Ishikawa (cell line): Measurements from ENCODE around the gene NLGN1.

Source experiments
- CEBPB ChIP-seq: IDR thresholded peaks from 2 replicates; pipeline ENCODE4 v1.6.1; 2012
- CREB1 ChIP-seq: IDR thresholded peaks from 2 replicates; pipeline ENCODE4 v1.6.1; 2012; ENCODE audit warnings: low read depth
- EGR1 ChIP-seq: IDR thresholded peaks from 2 replicates; pipeline ENCODE4 v1.6.1; 2012
- EP300 ChIP-seq: IDR thresholded peaks from 2 replicates; pipeline ENCODE4 v1.6.1; 2012; ENCODE audit warnings: borderline replicate concordance
- FOXM1 ChIP-seq: IDR thresholded peaks from 2 replicates; pipeline ENCODE4 v1.6.1; 2012; ENCODE audit warnings: low read depth, borderline replicate concordance
- MAX ChIP-seq: IDR thresholded peaks from 2 replicates; pipeline ENCODE4 v1.6.1; 2012
- NFIC ChIP-seq: IDR thresholded peaks from 2 replicates; pipeline ENCODE4 v1.6.1; 2012
- RAD21 ChIP-seq: IDR thresholded peaks from 2 replicates; pipeline ENCODE4 v1.6.1; 2012; ENCODE audit warnings: low read depth
- REST ChIP-seq: IDR thresholded peaks from 2 replicates; pipeline ENCODE4 v1.6.1; 2012; ENCODE audit warnings: low read depth, mild to moderate bottlenecking
- TAF1 ChIP-seq: IDR thresholded peaks from 2 replicates; pipeline ENCODE4 v1.6.1; 2012; ENCODE audit warnings: low read depth, mild to moderate bottlenecking
- TCF12 ChIP-seq: IDR thresholded peaks from 2 replicates; pipeline ENCODE4 v1.6.1; 2012; ENCODE audit warnings: low read depth
- TEAD4 ChIP-seq: IDR thresholded peaks from 2 replicates; pipeline ENCODE4 v1.6.1; 2012
- YY1 ChIP-seq: IDR thresholded peaks from 2 replicates; pipeline ENCODE4 v1.6.1; 2012; ENCODE audit warnings: low read depth
- ZBTB7A ChIP-seq: IDR thresholded peaks from 2 replicates; pipeline ENCODE4 v1.6.1; 2012; ENCODE audit warnings: low read depth
- TF ChIP-seq, protein P1 (sequence below): IDR thresholded peaks from 2 replicates; pipeline ENCODE4 v1.6.1; 2012

The NLGN1 gene

GRCh38 chr3:173663696-173664111, 266.2 kb downstream of the NLGN1 start:
- TF ChIP-seq EP300 = no peak
- TF ChIP-seq NFIC = no peak
- TF ChIP-seq TCF12 = no peak
- TF ChIP-seq TEAD4 = no peak
- TF ChIP-seq REST = no peak
- TF ChIP-seq MAX = no peak

GRCh38 chr3:173676094-173676493, 278.6 kb downstream of the NLGN1 start:
- no peak for TF ChIP-seq RAD21
- no peak for TF ChIP-seq CREB1
- no peak for TF ChIP-seq CEBPB
- TF ChIP-seq TAF1 = no peak
- no peak for TF ChIP-seq TCF12
- TF ChIP-seq NFIC = no peak
- TF ChIP-seq, protein P1, sequence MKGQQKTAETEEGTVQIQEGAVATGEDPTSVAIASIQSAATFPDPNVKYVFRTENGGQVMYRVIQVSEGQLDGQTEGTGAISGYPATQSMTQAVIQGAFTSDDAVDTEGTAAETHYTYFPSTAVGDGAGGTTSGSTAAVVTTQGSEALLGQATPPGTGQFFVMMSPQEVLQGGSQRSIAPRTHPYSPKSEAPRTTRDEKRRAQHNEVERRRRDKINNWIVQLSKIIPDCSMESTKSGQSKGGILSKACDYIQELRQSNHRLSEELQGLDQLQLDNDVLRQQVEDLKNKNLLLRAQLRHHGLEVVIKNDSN = no peak
- TF ChIP-seq YY1 = no peak
- TF ChIP-seq FOXM1 = no peak
- no peak for TF ChIP-seq TEAD4
- no peak for TF ChIP-seq ZBTB7A
- no peak for TF ChIP-seq EP300

DNA sequence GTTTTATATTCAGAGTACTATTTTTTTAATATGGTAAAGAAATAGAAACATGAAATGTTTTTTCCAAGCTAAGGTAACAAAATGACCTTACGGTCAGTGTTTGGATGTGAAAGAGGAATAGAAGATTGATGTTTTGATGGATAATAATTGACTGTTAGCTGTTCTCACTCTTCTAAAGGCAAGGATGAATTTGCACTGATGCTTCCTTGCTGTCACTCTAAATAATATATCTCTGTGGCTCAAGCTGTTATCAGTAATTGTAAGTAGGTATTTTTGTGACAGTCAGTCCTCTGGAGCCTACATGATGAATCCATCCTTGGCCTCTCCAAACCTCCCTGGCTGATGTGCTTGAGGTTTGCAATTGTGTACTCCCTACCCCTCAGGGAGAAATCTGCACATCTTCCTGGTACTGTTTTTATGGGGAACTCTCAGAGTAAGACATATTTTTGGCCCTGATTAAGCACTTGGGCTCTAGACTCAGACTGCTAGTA, 283.7 kb downstream of the NLGN1 start:
- TF ChIP-seq RAD21 = no peak
- no peak for TF ChIP-seq TEAD4
- TF ChIP-seq TCF12 = no peak
- TF ChIP-seq NFIC = no peak
- no peak for TF ChIP-seq EP300
- no peak for TF ChIP-seq TAF1
- TF ChIP-seq CEBPB = no peak
- no peak for TF ChIP-seq FOXM1
- TF ChIP-seq ZBTB7A = no peak
- TF ChIP-seq, protein P1 = no peak
- TF ChIP-seq MAX = no peak
- TF ChIP-seq CREB1 = no peak

- TF ChIP-seq FOXM1 (no peak), CEBPB (no peak), MAX (no peak), EP300 (no peak), EGR1 (no peak), NFIC (no peak)
These were observed 287.9 kb downstream of the NLGN1 start for GRCh38 chr3:173685456-173685855.

DNA sequence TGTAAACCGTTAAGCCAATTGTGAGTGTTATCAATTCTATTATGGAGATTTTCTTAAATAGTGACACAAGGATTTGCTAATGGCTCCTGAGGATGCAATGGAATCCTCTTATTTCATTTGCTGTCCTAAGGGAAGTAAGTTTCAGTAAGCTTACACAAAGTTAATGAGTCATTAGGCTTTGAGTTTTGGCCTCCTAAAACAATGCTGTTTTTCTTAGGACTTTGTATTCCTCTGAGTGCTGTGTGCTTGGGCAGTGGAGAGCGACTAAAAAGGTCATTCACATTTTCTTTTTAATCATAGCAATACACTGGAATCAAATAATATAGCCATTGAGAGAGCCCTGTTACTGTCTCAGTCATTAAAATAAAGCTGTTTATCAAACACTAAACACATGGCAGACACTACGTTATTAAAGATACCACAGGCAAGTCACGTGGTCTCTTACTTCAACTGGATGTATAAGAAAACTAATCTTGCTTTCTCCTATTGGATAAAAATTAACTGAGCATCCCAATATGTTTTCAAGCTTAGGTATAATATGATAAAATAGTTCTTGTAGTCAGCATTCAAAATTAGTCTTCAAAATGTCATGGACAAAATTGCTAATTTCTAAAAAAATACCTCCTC, 290.8 kb downstream of the NLGN1 start:
- no peak for TF ChIP-seq EP300
- no peak for TF ChIP-seq CREB1
- TF ChIP-seq, protein P1 = no peak
- TF ChIP-seq TAF1 = no peak
- no peak for TF ChIP-seq MAX
- no peak for TF ChIP-seq NFIC
- no peak for TF ChIP-seq YY1
- TF ChIP-seq TCF12 = no peak
- no peak for TF ChIP-seq EGR1
- TF ChIP-seq TEAD4 = no peak

- no peak for TF ChIP-seq YY1
- TF ChIP-seq CEBPB = no peak
- TF ChIP-seq EGR1 = no peak
- no peak for TF ChIP-seq NFIC
- no peak for TF ChIP-seq TCF12
- TF ChIP-seq, protein P1 = no peak
- TF ChIP-seq CREB1 = no peak
- no peak for TF ChIP-seq FOXM1
- TF ChIP-seq TEAD4 = no peak
These were observed 293.1 kb downstream of the NLGN1 start for GRCh38 chr3:173690542-173691180.
